Activated CD4-positive, alpha-beta T cell treated with anti-CD3 and anti-CD28 coated beads, Interleukin-2, amount 10 ng/mL, durations not matched to agents 7 days and 5 days (primary cell): ENCODE data around the gene CBX5. TPM values are rescaled to one million over a fixed set of nuclear protein-coding genes. Genes with fewer than 3 reads are reported as not detected.
"Not testable (repeated sequence)": the region's sequence is repeated elsewhere in the genome, so short reads cannot be mapped to it uniquely, and the experiment has no call there.

ENCODE experiments used
- CTCF ChIA-PET: fragments of 350-600 bp; sonication (Branson Sonifier 250); formaldehyde crosslinking; loops from one replicate; lab custom pipeline; 2021; ENCODE audit warnings: antibody characterized with exemption; lab: Charles Lee
- POLR2A ChIA-PET: fragments of 350-600 bp; sonication (Branson Sonifier 250); formaldehyde crosslinking; loops from one replicate; lab custom pipeline; 2021; ENCODE audit warnings: antibody characterized with exemption; lab: Charles Lee
- DNase-seq: peaks from one replicate; pipeline ENCODE4 v3.0.0-alpha.2; 2020
- H3K27ac Mint-ChIP-seq: one replicate; pipeline ENCODE4 v1.8.0; 2021; ENCODE audit warnings: mild to moderate bottlenecking, moderate library complexity, mixed read lengths
- H3K27me3 Mint-ChIP-seq: one replicate; pipeline ENCODE4 v1.8.0; 2021; ENCODE audit warnings: mixed read lengths
- H3K36me3 Mint-ChIP-seq: one replicate; pipeline ENCODE4 v1.8.0; 2021; ENCODE audit warnings: low read depth, mixed read lengths
- H3K4me1 Mint-ChIP-seq: one replicate; pipeline ENCODE4 v1.8.0; 2021; ENCODE audit warnings: mixed read lengths
- H3K4me3 Mint-ChIP-seq: one replicate; pipeline ENCODE4 v1.8.0; 2021; ENCODE audit warnings: mild to moderate bottlenecking, moderate library complexity, mixed read lengths
- H3K9me3 Mint-ChIP-seq: one replicate; pipeline ENCODE4 v1.8.0; 2021; ENCODE audit warnings: mixed read lengths
- total RNA-seq, 2 experiments: library from RNA; stranded (reverse); gene quantifications; one replicate each; pipeline ENCODE4 v1.2.3, GENCODE V29; 2021

CBX5 gene
- total RNA-seq, 2 experiments from 2014 or later = 145 to 170 TPM

DNA sequence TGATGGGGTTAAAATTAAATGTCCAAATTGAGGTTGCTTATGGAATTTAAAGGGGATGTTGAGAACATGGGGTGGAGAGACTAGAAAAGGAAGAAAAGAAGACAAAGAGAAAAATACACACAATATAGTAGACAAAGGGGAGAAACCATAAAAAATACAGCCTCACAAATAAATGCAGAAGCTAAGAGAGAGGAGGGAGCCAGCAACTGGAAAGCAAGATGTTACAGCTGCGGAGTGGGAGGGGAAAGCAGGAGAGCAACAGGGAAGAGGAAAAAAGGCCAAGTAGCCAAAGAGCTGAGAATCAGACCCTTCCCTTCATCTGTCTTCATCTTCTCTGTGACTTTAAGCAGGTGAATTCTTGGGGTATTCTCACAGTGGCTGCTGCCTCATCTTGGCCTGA is 51.5 kb downstream of the CBX5 start:
- CTCF ChIA-PET = interaction anchor here (0.9 to 7.5 kb wide), 4 partner anchors 11 to 183 kb away, joined by 3 to 39 read pairs (median 7); no protein-coding TSS in a partner anchor
- Mint-ChIP-seq H3K4me3 (no peak overlapping the region), H3K27ac (no peak overlapping the region), H3K36me3 (peaks cover 14% of the 10 kb centered on the region), H3K4me1 (peaks cover 22% of the 10 kb centered on the region), H3K27me3 (no peaks in the 10 kb centered on the region), H3K9me3 (no peaks in the 10 kb centered on the region)
- no peak for DNase-seq
- POLR2A ChIA-PET = no interaction called here

DNA sequence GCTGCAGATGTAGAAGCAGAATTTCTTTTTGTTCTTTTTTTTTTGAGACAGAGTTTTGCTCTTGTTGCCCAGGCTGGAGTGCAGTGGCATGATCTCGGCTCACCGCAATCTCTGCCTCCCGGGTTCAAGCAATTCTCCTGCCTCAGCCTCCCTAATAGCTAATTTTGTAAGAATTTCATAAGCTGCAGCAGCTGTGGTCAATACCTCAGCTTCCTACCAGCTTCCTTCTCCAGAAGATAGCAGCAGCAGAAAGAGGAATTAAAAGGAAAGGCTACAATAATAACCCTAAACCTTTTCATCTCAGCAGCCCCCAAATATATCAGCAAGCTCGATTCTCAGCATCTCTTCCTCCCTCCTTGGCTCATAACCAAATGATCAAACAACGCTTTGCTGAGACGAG is 52.0 kb downstream of the CBX5 start:
- H3K9me3 Mint-ChIP-seq, H3K4me3 Mint-ChIP-seq, H3K27me3 Mint-ChIP-seq, POLR2A ChIA-PET, DNase-seq, H3K27ac Mint-ChIP-seq, H3K36me3 Mint-ChIP-seq: not testable (repeated sequence)
- CTCF ChIA-PET = interaction anchor here (1.0 to 7.5 kb wide), 3 partner anchors 11 to 46 kb away, joined by 3 to 39 read pairs (median 11); no protein-coding TSS in a partner anchor
- peaks cover 17% of the 10 kb centered on the region for H3K4me1 Mint-ChIP-seq

DNA sequence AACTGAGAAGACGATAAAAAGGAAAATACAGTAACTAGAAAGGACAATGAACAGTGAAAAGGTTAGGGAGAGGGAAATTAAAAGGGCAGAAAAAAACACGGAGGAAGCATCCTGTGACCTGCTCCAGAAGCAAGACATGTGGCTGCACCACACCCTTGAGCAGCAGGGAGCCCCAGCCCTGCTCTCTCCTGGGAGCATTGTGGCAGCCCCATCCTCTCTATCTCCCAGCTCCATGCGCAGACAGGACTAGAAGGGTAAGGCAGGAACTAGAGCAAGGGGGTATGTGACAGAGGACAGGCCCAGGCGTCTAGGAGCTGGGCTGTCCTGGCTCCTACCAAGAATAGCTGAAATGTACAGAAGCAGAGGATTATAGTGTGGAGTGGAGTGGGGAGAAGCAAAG is 52.5 kb downstream of the CBX5 start:
- CTCF ChIA-PET = interaction anchor here (2.4 to 7.5 kb wide), 2 partner anchors 12 kb away, joined by 11 to 39 read pairs; no protein-coding TSS in a partner anchor
- Mint-ChIP-seq H3K4me3 (no peak overlapping the region), H3K27me3 (no peaks in the 10 kb centered on the region), H3K9me3 (no peaks in the 10 kb centered on the region), H3K36me3 (peaks cover 5% of the 10 kb centered on the region), H3K4me1 (peaks cover 15% of the 10 kb centered on the region), H3K27ac (peak overlapping the region; percentile 50)
- DNase-seq = no peak
- POLR2A ChIA-PET = no interaction called here

DNA sequence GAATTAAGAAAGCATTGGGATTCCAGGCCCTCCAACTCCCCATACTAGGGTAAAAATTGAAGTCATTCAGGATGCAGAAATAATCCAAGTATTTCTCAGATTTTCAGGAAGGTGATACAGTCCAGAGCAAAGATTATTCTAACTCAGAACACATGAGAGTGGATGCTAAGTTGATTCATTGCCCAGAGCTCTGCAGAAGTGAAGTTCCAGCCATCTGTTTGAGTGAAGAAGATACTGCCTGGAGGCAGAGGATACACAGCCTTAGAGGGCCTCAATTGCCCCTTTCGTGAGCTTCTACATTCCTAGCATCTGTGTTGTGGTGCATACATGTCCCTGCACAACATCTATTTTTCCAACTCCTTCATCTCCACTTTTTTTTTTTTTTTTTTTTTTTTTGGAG is 54.3 kb downstream of the CBX5 start:
- ChIA-PET CTCF (interaction anchor here (0.7 to 7.5 kb wide), 4 partner anchors 10 to 172 kb away, joined by 3 to 39 read pairs (median 4); no protein-coding TSS in a partner anchor), POLR2A (no interaction called here)

DNA sequence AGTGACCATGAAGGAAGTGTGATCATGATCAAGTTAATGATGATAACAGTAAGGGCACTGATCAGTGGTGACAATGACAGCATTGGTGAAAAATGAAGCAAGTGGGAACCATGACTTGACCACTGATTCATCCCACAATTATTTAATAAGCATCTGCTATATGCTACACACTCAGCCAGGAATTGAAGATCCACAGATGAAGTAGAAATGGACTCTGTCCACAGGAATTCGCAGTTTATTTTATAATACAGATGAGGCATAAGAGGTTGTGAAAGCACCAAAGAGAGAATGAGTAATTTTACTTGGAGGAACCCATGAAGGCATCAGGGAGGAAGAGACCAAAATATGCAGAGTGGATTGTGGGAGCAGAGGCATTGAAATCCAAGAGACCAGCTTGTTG is 57.3 kb downstream of the CBX5 start:
- Mint-ChIP-seq H3K9me3 (no peaks in the 10 kb centered on the region), H3K4me3 (no peak overlapping the region), H3K36me3 (no peaks in the 10 kb centered on the region), H3K27me3 (peaks cover 10% of the 10 kb centered on the region), H3K27ac (no peak overlapping the region), H3K4me1 (peaks cover 21% of the 10 kb centered on the region)
- POLR2A ChIA-PET = no interaction called here
- CTCF ChIA-PET = interaction anchor here (0.6 to 7.5 kb wide), 6 partner anchors 7 to 178 kb away, joined by 3 to 39 read pairs (median 3); no protein-coding TSS in a partner anchor
- no peak for DNase-seq

More for the DNA sequence above, 54.3 kb downstream of the CBX5 start:
- Mint-ChIP-seq H3K4me3 (no peak overlapping the region), H3K4me1 (peaks cover 5% of the 10 kb centered on the region), H3K9me3 (no peaks in the 10 kb centered on the region), H3K27ac (no peak overlapping the region), H3K27me3 (no peaks in the 10 kb centered on the region), H3K36me3 (peaks cover 5% of the 10 kb centered on the region)
- DNase-seq = no peak

DNA sequence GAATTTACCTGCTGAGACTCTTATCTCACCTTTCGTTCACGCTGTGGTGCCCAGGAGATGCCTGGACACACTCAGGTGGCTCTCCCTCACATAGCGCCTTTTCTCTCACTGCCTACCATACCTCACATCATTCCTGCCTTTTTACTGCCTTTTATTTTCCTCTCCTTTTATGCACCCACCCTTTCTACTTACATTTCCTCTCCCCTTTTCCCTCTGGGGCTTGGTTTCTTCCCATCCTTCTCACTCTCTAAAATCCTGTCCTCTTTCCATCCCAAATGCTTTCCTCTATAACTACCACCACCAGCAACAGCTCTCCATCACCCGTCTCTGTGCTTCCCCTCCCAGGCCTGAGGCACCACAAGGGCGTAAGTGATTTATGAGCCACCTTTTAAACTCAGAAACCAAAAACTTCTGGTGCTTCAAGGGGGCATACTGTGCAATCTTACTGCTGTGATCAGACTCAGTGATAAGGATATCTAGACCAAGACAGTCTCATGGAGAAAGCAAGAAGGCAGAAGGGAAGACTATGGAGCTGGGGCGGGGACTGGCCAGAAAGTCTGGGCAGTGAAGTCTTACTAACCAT is 58.4 kb downstream of the CBX5 start:
- Mint-ChIP-seq H3K27ac (no peak overlapping the region), H3K4me1 (peaks cover 28% of the 10 kb centered on the region), H3K9me3 (no peaks in the 10 kb centered on the region), H3K27me3 (peaks cover 10% of the 10 kb centered on the region), H3K4me3 (no peak overlapping the region), H3K36me3 (no peaks in the 10 kb centered on the region)
- ChIA-PET POLR2A (no interaction called here), CTCF (interaction anchor here (0.7 to 2.9 kb wide), 6 partner anchors 13 to 158 kb away, joined by 3 to 8 read pairs (median 4); no protein-coding TSS in a partner anchor)
- DNase-seq = no peak

DNA sequence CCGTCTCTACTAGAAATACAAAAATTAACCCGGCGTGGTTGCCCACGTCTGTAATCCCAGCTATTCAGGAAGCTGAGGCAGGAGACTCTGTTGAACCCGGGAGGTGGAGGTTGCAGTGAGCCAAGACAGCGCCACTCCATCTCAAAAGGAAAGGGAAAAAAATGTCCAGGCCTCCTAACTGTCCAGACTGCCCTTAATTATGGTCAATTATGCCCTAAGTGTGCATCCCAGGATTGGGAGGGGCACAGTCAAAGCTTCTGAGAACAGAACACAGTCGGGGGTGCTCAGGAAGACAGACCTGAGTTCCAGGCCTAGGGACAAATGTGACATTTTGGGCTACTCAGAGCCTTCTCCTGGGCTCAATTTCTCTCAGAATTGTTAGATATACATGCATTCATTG is 59.4 kb downstream of the CBX5 start:
- no peak for DNase-seq
- H3K36me3 Mint-ChIP-seq = no peaks in the 10 kb centered on the region
- ChIA-PET CTCF (interaction anchor here (0.6 to 2.9 kb wide), 7 partner anchors 9 to 159 kb away, joined by 3 to 8 read pairs (median 4); no protein-coding TSS in a partner anchor), POLR2A (no interaction called here)
- no peaks in the 10 kb centered on the region for H3K9me3 Mint-ChIP-seq
- H3K4me3 Mint-ChIP-seq = no peak overlapping the region
- H3K27me3 Mint-ChIP-seq = peaks cover 10% of the 10 kb centered on the region
- peaks cover 37% of the 10 kb centered on the region for H3K4me1 Mint-ChIP-seq
- H3K27ac Mint-ChIP-seq = no peak overlapping the region

DNA sequence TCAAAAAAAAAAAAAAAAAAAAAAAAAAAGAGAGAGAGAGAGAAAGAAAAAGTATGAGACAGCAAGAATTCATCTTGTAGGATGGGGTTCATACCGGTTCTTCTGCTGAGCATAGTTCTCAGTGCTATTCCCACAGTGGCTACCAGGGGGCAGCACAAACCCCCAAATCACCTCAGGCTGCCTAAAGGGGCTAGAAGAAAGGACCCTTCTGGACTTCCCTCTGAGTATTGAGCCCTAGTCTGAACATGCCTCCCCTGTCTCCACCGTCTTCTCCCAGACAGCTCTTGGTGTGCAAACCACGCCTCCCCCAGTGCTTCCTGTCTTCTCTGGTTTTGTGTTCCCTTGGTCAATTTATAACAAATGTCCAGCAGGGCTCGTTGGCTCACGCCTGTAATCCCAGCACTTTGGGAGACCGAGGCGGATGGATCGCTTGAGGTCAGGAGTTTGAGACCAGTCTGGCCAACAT is 59.8 kb downstream of the CBX5 start:
- H3K27me3 Mint-ChIP-seq = peaks cover 10% of the 10 kb centered on the region
- no peak overlapping the region for H3K4me3 Mint-ChIP-seq
- ChIA-PET CTCF (interaction anchor here (0.6 to 2.9 kb wide), 7 partner anchors 10 to 159 kb away, joined by 3 to 8 read pairs (median 3); no protein-coding TSS in a partner anchor), POLR2A (no interaction called here)
- peak; percentile 72 for DNase-seq
- no peaks in the 10 kb centered on the region for H3K9me3 Mint-ChIP-seq
- no peak overlapping the region for H3K27ac Mint-ChIP-seq
- peaks cover 40% of the 10 kb centered on the region for H3K4me1 Mint-ChIP-seq
- H3K36me3 Mint-ChIP-seq = no peaks in the 10 kb centered on the region

DNA sequence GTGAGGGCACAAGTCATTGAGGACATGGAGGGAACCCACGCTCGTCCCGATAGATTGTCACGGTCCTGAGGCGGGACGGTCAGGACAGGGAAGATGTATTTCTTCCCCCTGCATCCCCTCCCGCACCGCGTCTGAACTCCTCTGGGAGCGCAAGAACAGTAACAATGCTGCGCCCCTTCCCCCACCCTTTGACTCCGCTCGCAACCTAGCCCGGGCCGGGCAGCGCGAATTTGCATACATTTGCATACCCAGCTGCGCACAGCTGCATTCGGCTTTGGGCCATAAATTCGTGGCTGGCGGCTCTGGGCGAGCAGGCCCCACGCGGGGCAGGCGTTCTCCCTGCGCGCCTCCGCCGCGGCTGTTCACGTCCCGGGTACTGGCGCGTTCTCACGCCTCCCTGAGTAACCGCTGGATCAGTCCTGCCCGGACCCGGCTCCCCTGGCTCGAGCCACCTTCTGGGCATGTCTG is 62.1 kb downstream of the CBX5 start:
- Mint-ChIP-seq H3K36me3 (no peaks in the 10 kb centered on the region), H3K4me1 (peaks cover 49% of the 10 kb centered on the region), H3K27me3 (peaks cover 13% of the 10 kb centered on the region), H3K27ac (no peak overlapping the region), H3K9me3 (no peaks in the 10 kb centered on the region), H3K4me3 (no peak overlapping the region)
- ChIA-PET POLR2A (no interaction called here), CTCF (no interaction called here)
- no peak for DNase-seq

DNA sequence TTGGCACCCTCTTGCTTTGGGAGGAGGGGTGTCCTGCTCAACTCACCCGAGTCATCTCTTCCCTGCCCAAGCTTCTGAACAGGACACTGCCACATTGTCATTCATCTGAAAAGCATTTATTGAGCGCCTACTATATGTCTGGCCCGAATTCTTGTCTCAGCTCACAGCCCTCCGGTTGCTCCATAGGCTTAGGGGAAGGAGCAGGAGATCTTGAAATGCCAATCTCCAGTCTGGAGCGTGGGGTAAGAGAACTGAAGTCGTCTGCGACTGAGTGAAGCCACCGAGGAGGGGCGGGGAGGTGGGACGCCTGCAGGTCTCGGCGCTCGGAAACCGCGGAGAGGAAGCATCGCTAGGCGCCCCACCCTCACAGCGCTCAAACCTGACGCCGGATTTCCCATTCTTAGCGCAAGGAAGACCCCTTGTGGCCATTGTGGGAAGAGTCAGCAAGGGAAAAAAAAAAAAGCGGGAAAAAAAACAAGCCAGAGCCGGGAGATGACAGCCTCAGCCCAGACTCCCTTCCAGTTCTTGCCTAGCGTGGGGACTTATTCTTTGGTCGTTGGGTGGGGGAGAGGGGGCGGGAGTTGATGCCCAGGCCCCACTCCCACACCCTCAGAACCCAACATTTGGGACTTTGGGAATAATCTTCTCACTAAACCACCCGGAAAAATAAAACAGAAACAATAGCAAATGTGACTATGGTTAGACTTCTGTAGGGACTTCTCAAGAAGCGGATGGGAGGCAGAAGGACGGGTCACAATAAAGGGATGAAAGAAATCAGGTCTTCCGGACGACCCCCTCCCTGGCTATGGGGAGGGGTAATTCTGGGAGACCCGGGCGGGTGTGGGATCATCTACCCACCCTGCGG is 62.9 kb downstream of the CBX5 start:
- peak overlapping the region; percentile 78 for H3K4me3 Mint-ChIP-seq
- H3K9me3 Mint-ChIP-seq = no peaks in the 10 kb centered on the region
- POLR2A ChIA-PET = no interaction called here
- CTCF ChIA-PET = interaction anchor here (0.7 to 4.0 kb wide), 17 partner anchors 9 to 232 kb away, joined by 3 to 39 read pairs (median 5); partner anchors contain the start of genes COPZ1, HOXC10 and HOXC8
- H3K4me1 Mint-ChIP-seq = peaks cover 49% of the 10 kb centered on the region
- peak; percentile 87 for DNase-seq
- H3K36me3 Mint-ChIP-seq = no peaks in the 10 kb centered on the region
- H3K27ac Mint-ChIP-seq = peak overlapping the region; percentile 91
- peaks cover 16% of the 10 kb centered on the region for H3K27me3 Mint-ChIP-seq

DNA sequence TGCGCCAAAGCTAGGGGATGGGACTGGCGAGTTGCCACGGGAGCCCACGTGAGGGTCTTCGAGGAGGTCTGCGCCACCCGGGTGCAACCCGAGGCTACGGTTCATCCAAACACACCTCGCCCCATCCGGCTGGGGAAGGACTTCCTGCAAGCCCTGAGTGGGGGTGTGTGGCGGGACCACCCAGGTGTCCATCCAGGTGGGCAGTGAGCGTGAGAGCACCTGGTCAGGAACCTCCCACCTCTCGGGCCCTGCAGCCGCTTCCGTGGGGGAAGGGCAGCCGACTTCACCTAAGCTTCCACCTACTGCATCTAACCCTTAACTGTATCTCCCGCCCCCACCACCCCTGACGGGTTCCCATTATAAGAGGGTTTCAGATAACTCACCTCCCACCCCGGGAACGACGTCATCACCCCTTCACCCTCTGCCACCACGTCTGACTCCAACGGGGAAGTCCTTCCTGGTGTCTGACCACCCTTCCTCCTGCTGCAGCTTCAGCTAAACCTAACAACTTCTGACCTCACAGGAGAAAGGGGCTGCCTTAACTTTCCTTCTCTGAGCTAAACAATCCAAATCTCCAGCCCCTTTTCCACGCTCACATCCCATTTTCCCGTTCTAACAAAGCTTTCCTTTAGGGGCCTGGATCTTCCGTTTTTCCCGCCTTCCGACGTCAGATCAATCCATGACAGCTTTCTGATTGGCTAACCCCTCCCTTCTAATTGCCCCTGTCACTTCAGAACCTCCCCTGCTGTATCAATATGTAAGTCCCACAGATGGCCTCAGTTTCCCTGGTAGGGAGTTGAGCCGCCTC is 63.7 kb downstream of the CBX5 start:
- CTCF ChIA-PET = interaction anchor here (0.7 to 4.0 kb wide), 22 partner anchors 9 to 231 kb away, joined by 3 to 39 read pairs (median 4); partner anchors contain the start of genes COPZ1, HOXC10, HOXC8 and SMUG1
- Mint-ChIP-seq H3K4me1 (peaks cover 49% of the 10 kb centered on the region), H3K36me3 (no peaks in the 10 kb centered on the region)

More for the DNA sequence above, 63.7 kb downstream of the CBX5 start:
- Mint-ChIP-seq H3K9me3 (no peaks in the 10 kb centered on the region), H3K4me3 (peak overlapping the region; percentile 78), H3K27ac (peak overlapping the region; percentile 91), H3K27me3 (peaks cover 20% of the 10 kb centered on the region)
- POLR2A ChIA-PET = no interaction called here
- DNase-seq = peak; percentile 59
